Upper lobe of left lung (tissue), 6 donors: ENCODE measurements around the gene BCL10. TPM values are rescaled to one million over a fixed set of nuclear protein-coding genes. Genes with fewer than 3 reads are reported as not detected.
A peak's percentile ranks its signal among the peaks of the same experiment; 100 is the strongest.

Experiments
- ATAC-seq, 2 donors: fragments of 200-7000 bp; cut with Tn5 transposase; one replicate each; pipeline ENCODE4 v1.9.1; 2022; ENCODE audit warnings: mild to moderate bottlenecking in 2 of 2, moderate library complexity in 2 of 2; ENCODE audit not compliant: low FRiP score in 2 of 2
- DNase-seq, 2 donors: peaks; one replicate each; pipeline ENCODE4 v3.0.0-alpha.2; 2019 to 2020
- H3K27ac ChIP-seq, 4 donors: fragments of 200-600 bp; sonication (generic); one replicate each; pipeline ENCODE4 v1.5.1; 2016 to 2019
- H3K27me3 ChIP-seq, 4 donors: fragments of 200-600 bp; sonication (generic); one replicate each; pipeline ENCODE4 v1.5.1; 2017 to 2019
- H3K36me3 ChIP-seq, 4 donors: fragments of 200-600 bp; sonication (generic); one replicate each; pipeline ENCODE4 v1.5.1; 2016 to 2019
- H3K4me1 ChIP-seq, 4 donors: fragments of 200-600 bp; sonication (generic); one replicate each; pipeline ENCODE4 v1.5.1; 2018 to 2019
- H3K4me3 ChIP-seq, 4 donors: fragments of 200-600 bp; sonication (generic); one replicate each; pipeline ENCODE4 v1.5.1; 2017 to 2019; ENCODE audit warnings: mild to moderate bottlenecking in 2 of 4, moderate library complexity in 1 of 4
- H3K9me3 ChIP-seq, 4 donors: fragments of 200-600 bp; sonication (generic); one replicate each; pipeline ENCODE4 v1.5.1; 2018 to 2019
- CTCF ChIP-seq, 6 experiments: fragments of 450-650 bp in 4 of 6; fragments of 200-600 bp in 2 of 6; sonication (generic) in 2 of 6; IDR thresholded peaks; one replicate each; pipeline ENCODE4 v1.5.1; 2016 to 2019; ENCODE audit warnings: antibody characterized with exemption in 6 of 6
- EP300 ChIP-seq, 4 donors: sonication (generic); formaldehyde crosslinking; IDR thresholded peaks; one replicate each; pipeline ENCODE4 v1.5.1; 2017; ENCODE audit warnings: antibody characterized with exemption in 4 of 4, control low read depth in 2 of 4
- POLR2A ChIP-seq, 4 donors: fragments of 450-650 bp; IDR thresholded peaks; one replicate each; pipeline ENCODE4 v1.5.1; 2016 to 2017; ENCODE audit warnings: antibody characterized with exemption in 4 of 4, mild to moderate bottlenecking in 2 of 4
- POLR2AphosphoS5 ChIP-seq, 2 donors: sonication (generic); formaldehyde crosslinking; IDR thresholded peaks; one replicate each; pipeline ENCODE4 v1.5.1; 2017; ENCODE audit warnings: antibody characterized with exemption in 2 of 2
- WGBS, 2 donors: methylation state at CpG; one replicate each; pipeline ENCODE4 v1.1.5; 2017 to 2018; 5-methylcytosine and 5-hydroxymethylcytosine counted together
- total RNA-seq, 6 donors: library from RNA; depleted of rRNA in 4 of 6; stranded (reverse); fragments of >200 nt in 4 of 6; gene quantifications; one replicate each; pipeline versions ENCODE4 v1.1.0 to v1.2.1, GENCODE V29; 2016 to 2021
- donor health status: DM: no; HTN: no; CAD: no; lungs with moderate emphysema.
- donor health status: DM: no; HTN: yes; CAD: no; lungs with severe emphysema.

The BCL10 gene
- total RNA-seq, 6 donors from 2014 or later = 14.5 to 31.0 (median 20.4) TPM

DNA sequence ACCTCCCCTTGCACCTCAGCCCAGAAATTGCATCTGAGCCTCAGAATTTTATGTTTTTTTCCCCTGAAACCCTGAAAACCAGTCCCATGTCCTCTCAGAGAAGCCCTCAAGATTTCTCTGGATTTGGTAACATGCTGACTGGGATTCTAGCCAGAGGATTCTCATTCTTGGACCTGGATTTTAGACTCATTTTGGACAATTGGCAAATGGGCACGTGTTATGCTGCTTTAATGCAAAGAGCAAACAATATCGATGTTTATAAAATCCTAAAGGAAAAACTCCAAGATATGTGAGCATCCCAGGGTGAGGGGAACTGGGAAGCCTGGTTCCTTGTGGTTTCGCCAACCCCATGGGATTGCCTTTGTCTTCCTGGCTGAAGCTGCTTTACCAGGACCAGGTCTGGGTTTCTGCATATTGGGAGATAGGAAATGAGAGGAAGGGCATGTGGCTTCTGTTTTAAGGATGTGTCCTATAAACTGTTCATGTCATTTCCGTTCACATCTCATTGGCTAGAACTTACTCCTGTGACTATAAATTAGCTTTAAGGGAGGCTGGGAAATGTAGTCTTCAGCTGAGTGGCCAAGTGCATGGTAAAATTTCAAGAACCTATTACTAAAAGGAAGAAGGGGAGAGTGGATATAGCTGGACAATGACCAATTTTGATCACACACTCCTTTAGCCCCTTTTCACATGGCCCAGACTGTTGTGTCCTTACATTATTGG, 27.2 kb upstream of the BCL10 start:
- DNase-seq = no peak
- Histone ChIP-seq H3K27ac (no peak overlapping the region), H3K27me3 (no peaks in the 10 kb centered on the region), H3K4me1 (peaks cover 6 to 12% (median 8%) of the 10 kb centered on the region in 4 donors), H3K4me3 (no peak overlapping the region), H3K9me3 (no peaks in the 10 kb centered on the region), H3K36me3 (no peaks in the 10 kb centered on the region)
- ATAC-seq = no peak
- no peak for TF ChIP-seq POLR2A (IDR thresholded peaks at IDR 0.05)
- no peak for TF ChIP-seq EP300 (IDR thresholded peaks at IDR 0.05)
- TF ChIP-seq POLR2AphosphoS5 (IDR thresholded peaks at IDR 0.05) = no peak
- no peak for TF ChIP-seq CTCF (IDR thresholded peaks at IDR 0.05)
- WGBS, 2 donors = 66 to 90% methylated on average over 4 of the region's 4 CpGs

GRCh38 chr1:85300140-85300539, 23.7 kb upstream of the BCL10 start:
- TF ChIP-seq POLR2AphosphoS5 (IDR thresholded peaks at IDR 0.05) (no peak), POLR2A (IDR thresholded peaks at IDR 0.05) (no peak), EP300 (IDR thresholded peaks at IDR 0.05) (no peak), CTCF (IDR thresholded peaks at IDR 0.05) (no peak)
- 79 to 95% methylated on average over 3 of the region's 3 CpGs for WGBS, 2 donors
- DNase-seq (no peak), ATAC-seq (no peak)
- no peak overlapping the region for H3K27ac ChIP-seq
- no peaks in the 10 kb centered on the region for H3K9me3 ChIP-seq
- no peaks in the 10 kb centered on the region for H3K27me3 ChIP-seq
- no peak overlapping the region for H3K4me3 ChIP-seq
- H3K36me3 ChIP-seq = no peaks in the 10 kb centered on the region
- peaks cover 16 to 20% (median 17%) of the 10 kb centered on the region in 4 donors for H3K4me1 ChIP-seq

GRCh38 chr1:85297855-85298629, 21.6 kb upstream of the BCL10 start:
- 26 to 27% methylated on average over 11 of the region's 11 CpGs for WGBS, 2 donors
- DNase-seq = peak in 1 of 2 donors; percentile 67

GRCh38 chr1:85297538-85297854, 21.1 kb upstream of the BCL10 start:
- DNase-seq (no peak), ATAC-seq (no peak)
- Histone ChIP-seq H3K36me3 (no peaks in the 10 kb centered on the region), H3K9me3 (no peaks in the 10 kb centered on the region), H3K27ac (peak overlapping the region; percentile 65 to 81 (median 76)), H3K27me3 (no peaks in the 10 kb centered on the region), H3K4me3 (peak overlapping the region in 2 of 4 donors; percentile 7 to 13), H3K4me1 (peaks cover 16 to 20% (median 18%) of the 10 kb centered on the region in 4 donors)
- no peak for TF ChIP-seq CTCF (IDR thresholded peaks at IDR 0.05)
- TF ChIP-seq EP300 (IDR thresholded peaks at IDR 0.05) = no peak
- TF ChIP-seq POLR2AphosphoS5 (IDR thresholded peaks at IDR 0.05) = no peak
- TF ChIP-seq POLR2A (IDR thresholded peaks at IDR 0.05) = no peak
- WGBS, 2 donors = 32 to 43% methylated on average over 1 of the region's 1 CpG

More at GRCh38 chr1:85297855-85298629, 21.6 kb upstream of the BCL10 start:
- no peaks in the 10 kb centered on the region for H3K27me3 ChIP-seq
- H3K9me3 ChIP-seq = no peaks in the 10 kb centered on the region
- H3K4me3 ChIP-seq = peak overlapping the region in 3 of 4 donors; percentile 4 to 13 (median 7)
- ATAC-seq = peak; percentile 74 to 88
- H3K4me1 ChIP-seq = peaks cover 16 to 20% (median 18%) of the 10 kb centered on the region in 4 donors
- no peaks in the 10 kb centered on the region for H3K36me3 ChIP-seq
- no peak for TF ChIP-seq POLR2A (IDR thresholded peaks at IDR 0.05)
- TF ChIP-seq POLR2AphosphoS5 (IDR thresholded peaks at IDR 0.05) = peak; percentile 17 to 44
- peak in 2 of 4 donors; percentile 35 to 67 for TF ChIP-seq EP300 (IDR thresholded peaks at IDR 0.05)
- TF ChIP-seq CTCF (IDR thresholded peaks at IDR 0.05) = no peak
- H3K27ac ChIP-seq = peak overlapping the region; percentile 65 to 81 (median 76)
